Neural cell (in vitro differentiated cells): Measurements from ENCODE around the gene PEMT. TPM values are rescaled to one million over a fixed set of nuclear protein-coding genes. Genes with fewer than 3 reads are reported as not detected.
A peak's percentile ranks its signal among the peaks of the same experiment; 100 is the strongest.

Experiments
- H2AFZ ChIP-seq: fragments of 200-600, 300-800 bp; sonication (generic), shearing (Covaris generic); 2 replicates; pipeline ENCODE4 v1.6.0; 2014; ENCODE audit warnings: low read depth, mild to moderate bottlenecking, antibody characterized with exemption, low read length, moderate library complexity
- H3F3A ChIP-seq: fragments of 200-600 bp; shearing (Covaris generic); 2 replicates; pipeline ENCODE4 v1.6.1; 2016; ENCODE audit warnings: mild to moderate bottlenecking, moderate library complexity, mixed read lengths, antibody characterized with exemption, low read length; ENCODE audit not compliant: insufficient read depth, poor library complexity, severe bottlenecking
- H3K27ac ChIP-seq: fragments of 200-600, 300-800 bp; sonication (generic), shearing (Covaris generic); 2 replicates; pipeline ENCODE4 v1.5.1; 2014; ENCODE audit warnings: mild to moderate bottlenecking, low read length, moderate library complexity
- H3K27me3 ChIP-seq: fragments of 300-800, 200-600 bp; sonication (generic), shearing (Covaris generic); 2 replicates; pipeline ENCODE4 v1.6.0; 2014; ENCODE audit warnings: mild to moderate bottlenecking, low read depth, low read length, moderate library complexity; ENCODE audit not compliant: insufficient read depth
- H3K36me3 ChIP-seq: fragments of 300-800, 200-600 bp; sonication (generic), shearing (Covaris generic); 2 replicates; pipeline ENCODE4 v1.5.1; 2014; ENCODE audit warnings: mild to moderate bottlenecking, antibody characterized with exemption, low read length, moderate library complexity; ENCODE audit not compliant: insufficient read depth
- H3K4me2 ChIP-seq: fragments of 300-800, 200-600 bp; sonication (generic), shearing (Covaris generic); 2 replicates; pipeline ENCODE4 v1.6.0; 2014; ENCODE audit warnings: mild to moderate bottlenecking, low read length
- H3K4me3 ChIP-seq: fragments of 300-800, 200-600 bp; sonication (generic), shearing (Covaris generic); 2 replicates; pipeline ENCODE4 v1.5.1; 2014; ENCODE audit warnings: mild to moderate bottlenecking, low read length, moderate library complexity
- H3K79me2 ChIP-seq: fragments of 200-600 bp; shearing (Covaris generic); replicated peaks from 2 replicates; pipeline ENCODE4 v1.6.0; 2014; ENCODE audit warnings: mild to moderate bottlenecking, low read length, moderate library complexity; ENCODE audit not compliant: insufficient read depth
- H3K9ac ChIP-seq: fragments of 300-800, 200-600 bp; sonication (generic), shearing (Covaris generic); 2 replicates; pipeline ENCODE4 v1.6.1; 2016; ENCODE audit warnings: mild to moderate bottlenecking, low read length, mixed read lengths
- H3K9me2 ChIP-seq: fragments of 200-600 bp; shearing (Covaris generic); 2 replicates; pipeline ENCODE4 v1.6.1; 2016; ENCODE audit warnings: mild to moderate bottlenecking, low read length, mixed read lengths; ENCODE audit not compliant: insufficient read depth
- H3K9me3 ChIP-seq: fragments of 200-600, 300-800 bp; sonication (generic), shearing (Covaris generic); 2 replicates; pipeline ENCODE4 v1.6.1; 2016; ENCODE audit warnings: mild to moderate bottlenecking, mixed run types, low read length, moderate library complexity, mixed read lengths
- H4K20me1 ChIP-seq: fragments of 200-600 bp; shearing (Covaris generic); 2 replicates; pipeline ENCODE4 v1.6.1; 2016; ENCODE audit warnings: mild to moderate bottlenecking, mixed run types; ENCODE audit not compliant: insufficient read depth
- CTCF ChIP-seq: fragments of 450-650 bp; IDR thresholded peaks from 2 replicates; pipeline ENCODE4 v1.5.1; 2014; ENCODE audit warnings: antibody characterized with exemption, mild to moderate bottlenecking, moderate library complexity; ENCODE audit not compliant: poor library complexity, severe bottlenecking
- EP300 ChIP-seq: fragments of 450-650 bp; conservative IDR thresholded peaks from 2 replicates; pipeline ENCODE4 v1.6.1; 2014; ENCODE audit warnings: antibody characterized with exemption, mild to moderate bottlenecking, moderate library complexity; ENCODE audit not compliant: poor library complexity, severe bottlenecking
- EZH2 ChIP-seq: fragments of 200-600, 300-800 bp; shearing (Covaris generic), sonication (generic); IDR thresholded peaks from 2 replicates; pipeline ENCODE4 v1.6.1; 2014; ENCODE audit warnings: antibody characterized with exemption, low read length, borderline replicate concordance, mild to moderate bottlenecking; ENCODE audit not compliant: insufficient read depth, poor library complexity, severe bottlenecking
- MXI1 ChIP-seq: fragments of 450-650 bp; conservative IDR thresholded peaks from 2 replicates; pipeline ENCODE4 v1.6.1; 2014; ENCODE audit warnings: antibody characterized with exemption, mild to moderate bottlenecking; ENCODE audit not compliant: poor library complexity, severe bottlenecking
- POLR2AphosphoS5 ChIP-seq: IDR thresholded peaks from 2 replicates; pipeline ENCODE4 v1.6.1; 2012
- RAD21 ChIP-seq: fragments of 450-650 bp; conservative IDR thresholded peaks from 2 replicates; pipeline ENCODE4 v1.6.1; 2014; ENCODE audit warnings: antibody characterized with exemption, mild to moderate bottlenecking, moderate library complexity
- REST ChIP-seq: IDR thresholded peaks from 2 replicates; pipeline ENCODE4 v1.6.1; 2012; ENCODE audit warnings: borderline replicate concordance
- SMC3 ChIP-seq: fragments of 450-650 bp; conservative IDR thresholded peaks from 2 replicates; pipeline ENCODE4 v1.6.1; 2014; ENCODE audit warnings: antibody characterized with exemption, mild to moderate bottlenecking, moderate library complexity; ENCODE audit not compliant: poor library complexity
- TAF1 ChIP-seq: IDR thresholded peaks from 2 replicates; pipeline ENCODE4 v1.6.1; 2012; ENCODE audit warnings: low read depth
- polyA plus RNA-seq: library from polyadenylated mRNA; depleted of rRNA; stranded (reverse); fragments of >200 nt; gene quantifications from 2 replicates; pipeline ENCODE4 v1.2.3, GENCODE V29; 2014

PEMT gene
- polyA plus RNA-seq, 1 donor from 2014 or later, result 71.7 TPM

GRCh38 chr17:17497845-17498520, 93.5 kb downstream of the PEMT start:
- H3K27ac ChIP-seq, result no peak overlapping the region
- no peak for TF ChIP-seq POLR2AphosphoS5
- TF ChIP-seq CTCF, result no peak
- TF ChIP-seq EZH2, result no peak
- no peak for TF ChIP-seq MXI1
- TF ChIP-seq REST, result no peak
- TF ChIP-seq EP300, result no peak
- no peak for TF ChIP-seq RAD21
- no peak for TF ChIP-seq TAF1
- no peak for TF ChIP-seq SMC3
- H3K4me3 ChIP-seq, result no peak overlapping the region
- H3K27me3 ChIP-seq, result peaks cover 19% of the 10 kb centered on the region
- H3K79me2 ChIP-seq, result peaks cover 11% of the 10 kb centered on the region
- no peak overlapping the region for H3K9ac ChIP-seq
- no peaks in the 10 kb centered on the region for H4K20me1 ChIP-seq
- no peaks in the 10 kb centered on the region for H3K9me2 ChIP-seq
- no peaks in the 10 kb centered on the region for H3K9me3 ChIP-seq
- H3K36me3 ChIP-seq, result no peaks in the 10 kb centered on the region
- no peak overlapping the region for H2AFZ ChIP-seq
- H3F3A ChIP-seq, result no peaks in the 10 kb centered on the region
- H3K4me2 ChIP-seq, result no peak overlapping the region

- peaks cover 19% of the 10 kb centered on the region for H3K27me3 ChIP-seq
- H3K27ac ChIP-seq, result peak overlapping the region; percentile 67
- peak overlapping the region; percentile 75 for H3K9ac ChIP-seq
- H3K4me3 ChIP-seq, result peak overlapping the region; percentile 78
- peaks cover 11% of the 10 kb centered on the region for H3K79me2 ChIP-seq
- H3K4me2 ChIP-seq, result peak overlapping the region; percentile 39
- no peaks in the 10 kb centered on the region for H3K36me3 ChIP-seq
- TF ChIP-seq SMC3 (peak; percentile 35), RAD21 (peak; percentile 28), REST (no peak), TAF1 (no peak)
- H3K9me2 ChIP-seq, result no peaks in the 10 kb centered on the region
- no peak overlapping the region for H2AFZ ChIP-seq
- no peaks in the 10 kb centered on the region for H4K20me1 ChIP-seq
- no peaks in the 10 kb centered on the region for H3F3A ChIP-seq
- H3K9me3 ChIP-seq, result no peaks in the 10 kb centered on the region
Measured at GRCh38 chr17:17497065-17497844, 94.3 kb downstream of the PEMT start.
